Ovary (tissue), 3 donors: ENCODE results near the gene TECR.
A peak's percentile ranks its signal among the peaks of the same experiment; 100 is the strongest.

Experiments
- CTCF ChIP-seq, 3 donors: fragments of 450-650 bp in 2 of 3; fragments of 200-600 bp in 1 of 3; IDR thresholded peaks; one replicate each; pipeline versions ENCODE4 v1.5.1 to v1.8.0; 2016 to 2022; ENCODE audit warnings: antibody characterized with exemption in 3 of 3, mild to moderate bottlenecking in 1 of 3
- POLR2A ChIP-seq: fragments of 450-650 bp; IDR thresholded peaks from one replicate; pipeline ENCODE4 v1.6.1; 2017; ENCODE audit warnings: antibody characterized with exemption, mild to moderate bottlenecking, moderate library complexity
- donor health status: DM: no; HTN: no; CAD: no.

- TF ChIP-seq CTCF (IDR thresholded peaks at IDR 0.05) = peak in 2 of 3 donors; percentile 10 to 20
- peak; percentile 95 for TF ChIP-seq POLR2A
Observed at GRCh38 chr19:14529254-14530004, at the start of gene TECR.
